ENCODE data around the gene GPR107.

GPR107 gene

GRCh38 chr9:130139251-130139650 lies 85.5 kb downstream of the GPR107 start:
- peak; percentile 61 for DNase-seq

GRCh38 chr9:130140706-130141105 lies 87.0 kb downstream of the GPR107 start:
- DNase-seq: no peak

DNA sequence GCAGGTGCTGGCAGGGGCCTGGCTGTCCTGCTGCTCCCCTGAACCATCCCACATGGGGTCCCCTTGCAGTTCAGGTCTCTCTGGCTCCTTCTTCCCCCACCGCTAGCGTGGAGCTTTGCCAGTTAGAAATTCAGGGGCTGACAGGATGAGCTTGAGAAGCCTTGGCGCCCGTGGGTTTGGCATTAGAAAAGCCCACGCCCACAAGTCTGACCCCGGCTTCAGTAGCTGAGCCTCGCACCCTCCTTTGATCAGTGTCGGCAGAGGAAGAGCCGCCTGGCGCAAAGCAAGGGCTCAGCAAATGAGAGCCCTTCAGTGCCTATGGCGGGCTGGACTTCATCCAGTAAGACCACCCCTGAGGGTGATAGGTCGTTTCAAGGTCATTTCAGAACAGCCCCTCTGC lies 88.3 kb downstream of the GPR107 start:
- no peak for DNase-seq

GRCh38 chr9:130142641-130143040 lies 88.9 kb downstream of the GPR107 start:
- DNase-seq: no peak

DNA sequence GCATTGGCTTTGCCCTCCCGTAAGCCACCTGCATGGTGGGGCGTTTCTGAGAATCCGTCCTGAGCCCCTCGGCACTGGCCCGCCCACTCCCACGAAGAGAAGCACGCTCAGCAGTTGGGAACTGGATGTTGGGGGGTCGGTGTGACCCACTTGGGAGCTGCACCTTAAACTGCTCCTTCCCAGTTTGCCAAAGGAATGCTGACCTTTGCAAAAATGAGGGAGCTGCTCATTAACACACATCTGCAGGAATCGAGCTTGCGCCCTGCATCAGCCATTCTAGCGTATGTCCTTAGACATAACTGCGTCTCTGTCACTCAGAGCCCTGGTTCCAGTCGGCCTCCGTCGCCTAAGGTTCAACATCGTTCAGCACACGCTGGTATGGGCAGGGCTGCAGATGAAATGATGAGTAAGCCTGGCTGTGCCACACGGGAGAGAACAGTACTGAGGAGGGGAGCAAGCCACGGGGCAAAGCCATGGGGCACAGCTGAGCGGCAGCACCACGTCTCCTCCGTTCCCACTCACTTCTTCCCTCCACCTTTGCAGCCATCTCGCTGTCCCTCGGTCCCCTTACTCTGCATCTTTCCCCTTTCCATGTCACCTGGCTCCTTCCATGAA lies 89.7 kb downstream of the GPR107 start:
- no peak for DNase-seq

- DNase-seq: no peak
Observed at GRCh38 chr9:130143958-130144366, 90.3 kb downstream of the GPR107 start.

DNA sequence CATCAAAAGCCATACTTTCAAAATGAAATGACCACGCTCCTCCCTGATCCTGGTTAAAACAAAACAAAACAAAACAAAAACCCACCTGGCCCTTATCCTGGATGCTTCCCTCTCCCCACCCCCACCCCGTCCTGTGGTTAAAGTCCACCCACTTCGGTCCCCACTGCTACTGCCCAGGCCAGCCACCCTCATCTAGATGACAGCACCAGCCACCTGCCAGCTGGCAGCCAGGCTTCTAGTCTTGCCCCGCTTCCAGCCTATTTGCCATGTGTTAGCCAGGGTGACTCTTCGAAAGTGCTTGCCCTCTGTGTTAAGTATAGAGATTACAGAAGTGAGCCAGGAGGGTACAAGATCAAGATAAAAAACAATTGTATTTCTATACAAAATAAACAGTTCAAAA lies 91.0 kb downstream of the GPR107 start:
- DNase-seq: no peak

- DNase-seq: no peak
Observed at GRCh38 chr9:130145658-130146057, 92.0 kb downstream of the GPR107 start.

DNA sequence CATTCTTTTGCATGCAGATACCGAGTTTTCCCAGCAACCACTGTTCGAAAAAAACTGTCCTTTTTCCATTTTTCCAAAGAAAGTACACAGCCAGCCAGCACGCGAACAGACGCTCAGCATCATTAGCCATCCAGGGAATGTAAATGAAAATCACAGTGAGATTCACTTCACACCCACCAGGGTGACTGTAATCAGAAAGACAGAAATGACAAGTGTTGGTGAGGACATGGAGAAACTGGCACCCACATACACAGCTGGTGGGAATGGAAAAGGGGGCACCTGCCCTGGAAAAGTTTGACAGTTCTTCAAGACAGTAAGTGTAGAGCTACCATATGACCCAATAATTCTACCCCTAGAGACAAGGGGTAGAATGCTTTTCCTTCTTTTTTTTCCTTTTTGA lies 93.5 kb downstream of the GPR107 start:
- DNase-seq: no peak

DNA sequence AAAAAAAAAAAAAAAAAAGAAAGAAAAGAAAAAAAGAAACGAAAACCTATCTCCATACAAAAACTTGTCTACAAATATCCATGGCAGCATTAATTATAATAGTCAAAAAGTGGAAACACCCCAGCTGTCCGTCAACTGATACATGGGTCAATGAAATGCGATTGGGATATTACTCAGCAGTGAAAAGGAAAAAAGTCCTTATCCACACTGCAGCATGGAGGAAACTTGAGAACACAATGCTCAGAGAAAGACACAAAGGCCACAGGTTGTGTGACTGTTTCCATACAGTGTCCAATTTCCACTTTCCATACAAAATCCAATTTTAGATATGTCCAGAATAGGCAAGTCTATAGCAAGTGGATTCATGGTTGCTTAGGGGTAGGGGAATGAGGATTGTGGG lies 94.2 kb downstream of the GPR107 start:
- DNase-seq: no peak

GRCh38 chr9:130149031-130149430 lies 95.3 kb downstream of the GPR107 start:
- DNase-seq: no peak

- DNase-seq: no peak
Observed at GRCh38 chr9:130149654-130150286, 96.1 kb downstream of the GPR107 start.

DNA sequence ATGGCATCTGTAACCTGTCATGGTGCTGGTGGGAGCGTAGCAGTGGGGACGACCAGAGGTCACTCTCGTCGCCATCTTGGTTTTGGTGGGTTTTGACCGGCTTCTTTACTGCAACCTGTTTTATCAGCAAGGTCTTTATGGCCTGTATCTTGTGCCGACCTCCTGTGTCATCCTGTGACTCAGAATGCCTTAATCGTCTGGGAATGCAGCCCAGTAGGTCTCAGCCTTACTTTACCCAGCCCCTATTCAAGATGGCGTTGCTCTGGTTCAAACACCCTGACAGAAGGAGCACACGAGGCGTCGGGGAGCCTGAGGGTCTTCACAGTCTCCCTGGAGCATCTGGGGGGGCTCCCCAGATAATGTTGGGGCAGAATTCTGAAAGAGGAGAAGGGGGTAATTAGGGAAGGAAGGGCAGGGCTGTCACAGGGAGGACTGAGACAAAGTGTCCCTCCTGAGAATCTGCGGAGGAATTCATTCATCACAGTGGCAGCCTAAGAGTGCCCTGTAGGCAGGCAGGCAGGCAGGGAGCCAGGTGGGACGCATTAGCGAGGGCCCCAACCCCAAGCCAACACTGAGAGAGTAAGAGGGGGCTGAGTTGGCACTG lies 97.2 kb downstream of the GPR107 start:
- DNase-seq: no peak

DNA sequence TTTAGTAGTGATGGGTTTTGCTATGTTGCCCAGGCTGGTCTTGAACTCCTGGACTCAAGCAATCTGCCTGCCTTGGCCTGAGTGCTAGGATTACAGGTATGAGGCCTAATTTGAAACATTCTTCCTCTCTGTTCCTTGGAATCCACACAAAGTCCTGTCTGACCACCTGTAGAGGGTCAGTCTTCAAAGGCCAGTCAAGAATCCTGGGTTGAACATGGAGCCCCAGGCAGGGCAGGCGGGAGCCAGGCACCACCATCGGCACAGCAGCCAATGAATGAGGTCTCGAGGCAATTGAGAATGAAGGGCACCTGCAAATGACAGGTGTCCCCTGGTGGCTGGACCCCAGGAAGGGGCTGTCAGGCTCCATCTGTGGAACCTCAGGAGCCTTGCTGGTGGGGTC lies 101.1 kb downstream of the GPR107 start:
- DNase-seq: no peak

GRCh38 chr9:130155647-130156046 lies 101.9 kb downstream of the GPR107 start:
- no peak for DNase-seq

- no peak for DNase-seq
Observed at GRCh38 chr9:130156672-130157071, 103.0 kb downstream of the GPR107 start.

DNA sequence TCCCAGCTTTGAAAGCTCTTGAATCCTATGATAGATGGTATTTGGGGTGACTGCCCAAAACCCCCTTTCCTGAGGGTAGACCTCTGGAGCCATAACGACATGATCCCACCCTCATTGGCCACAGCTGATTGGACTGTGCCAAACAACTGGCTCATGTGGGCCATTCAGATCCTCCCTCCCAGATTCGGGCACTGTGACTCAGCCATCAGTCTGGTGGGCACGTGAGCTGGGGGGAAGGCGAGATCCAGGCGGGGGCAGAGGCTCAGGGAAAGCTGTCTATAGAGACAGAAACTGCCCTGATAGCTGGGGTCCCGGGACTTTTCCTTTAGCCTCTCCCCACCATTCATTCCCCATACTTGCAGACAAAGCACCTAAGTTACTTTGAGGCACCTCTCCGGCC lies 103.4 kb downstream of the GPR107 start:
- DNase-seq: no peak

DNA sequence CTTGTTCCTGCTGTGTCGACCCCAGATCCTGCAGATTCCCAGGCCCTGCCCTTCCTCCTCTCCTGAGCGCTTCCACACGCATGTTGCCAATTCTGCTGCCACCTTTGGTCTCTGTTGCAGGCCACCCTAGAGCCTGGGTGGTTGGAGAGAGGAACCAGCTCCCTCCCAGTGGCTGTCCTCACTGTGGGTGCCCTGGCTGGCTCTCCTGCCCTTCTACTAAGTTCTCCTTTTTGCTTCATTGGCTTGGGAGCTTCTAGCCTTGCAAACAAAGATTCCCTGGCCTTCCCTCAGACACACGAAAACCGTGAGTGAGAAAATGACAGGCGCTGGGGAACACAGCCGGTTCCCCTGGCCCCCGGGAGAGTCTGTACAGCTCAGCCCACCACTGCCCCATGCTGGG lies 104.3 kb downstream of the GPR107 start:
- DNase-seq: no peak

- DNase-seq: no peak
Observed at GRCh38 chr9:130159057-130159456, 105.4 kb downstream of the GPR107 start.

- peak; percentile 80 for DNase-seq
Observed at GRCh38 chr9:130159915-130160670, 106.4 kb downstream of the GPR107 start.

DNA sequence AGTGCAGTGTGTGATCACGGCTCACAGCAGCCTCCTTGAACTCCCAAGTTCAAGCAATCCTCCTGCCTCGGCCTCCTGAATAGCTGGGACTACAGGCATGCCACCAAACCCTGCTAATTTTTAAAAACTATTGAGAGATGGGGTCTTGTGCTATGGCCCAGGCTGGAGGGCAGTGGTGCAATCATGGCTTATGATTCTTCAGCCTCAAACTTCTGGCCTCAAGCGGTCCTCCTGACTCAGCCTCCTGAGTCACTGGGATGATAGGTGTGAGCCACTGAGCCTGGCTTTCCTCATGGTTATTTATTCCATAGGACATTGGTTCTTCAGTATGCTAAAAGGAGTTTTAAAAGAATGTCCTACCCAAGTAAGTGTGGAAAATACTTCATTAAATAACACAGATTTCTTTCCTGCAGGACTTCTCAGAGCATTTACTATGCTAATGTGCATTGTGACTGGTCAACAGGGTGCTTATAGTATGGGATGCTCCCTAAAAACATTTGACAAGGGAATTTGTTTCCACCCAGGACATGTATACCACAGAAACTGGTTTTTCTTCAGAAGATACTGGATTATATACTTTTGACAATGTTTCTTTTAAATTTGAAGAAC lies 107.3 kb downstream of the GPR107 start:
- DNase-seq: no peak

DNA sequence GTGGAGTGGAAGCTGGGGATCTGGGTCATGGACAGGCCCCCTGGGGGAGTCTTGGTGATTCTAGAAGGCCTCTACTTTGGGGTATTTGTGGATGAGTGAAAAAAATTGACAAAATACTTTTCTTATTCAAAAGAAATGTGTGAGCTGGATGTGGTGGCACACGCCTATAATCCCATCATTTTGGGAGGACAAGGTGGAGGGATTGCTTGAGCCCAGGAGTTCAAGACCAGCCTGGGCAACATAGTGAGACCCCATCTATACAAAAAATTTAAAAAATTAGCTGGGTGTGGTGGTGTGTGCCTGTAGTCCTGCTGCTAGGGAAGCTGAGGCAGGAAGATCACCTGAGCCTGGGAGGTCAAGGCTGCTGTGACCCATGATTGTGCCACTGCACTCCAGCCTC lies 111.9 kb downstream of the GPR107 start:
- DNase-seq: no peak

DNA sequence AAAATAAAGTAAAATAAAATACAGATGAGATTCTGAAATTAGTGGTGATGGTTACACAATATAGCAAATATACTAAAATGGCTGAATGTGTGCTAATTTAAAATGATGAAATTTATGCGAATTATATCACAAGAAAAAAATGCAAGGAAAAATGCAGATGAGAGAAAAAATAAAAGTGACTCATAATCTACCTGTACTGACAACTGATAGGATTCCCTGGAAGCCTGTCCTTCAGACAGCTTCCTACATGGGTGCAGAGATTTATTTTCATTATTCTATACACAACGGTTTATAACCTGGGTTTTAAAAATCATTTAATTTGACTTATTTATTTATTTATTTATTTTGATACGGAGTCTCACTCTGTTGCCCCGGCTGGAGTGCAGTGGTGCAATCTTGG lies 112.7 kb downstream of the GPR107 start:
- DNase-seq: no peak

DNA sequence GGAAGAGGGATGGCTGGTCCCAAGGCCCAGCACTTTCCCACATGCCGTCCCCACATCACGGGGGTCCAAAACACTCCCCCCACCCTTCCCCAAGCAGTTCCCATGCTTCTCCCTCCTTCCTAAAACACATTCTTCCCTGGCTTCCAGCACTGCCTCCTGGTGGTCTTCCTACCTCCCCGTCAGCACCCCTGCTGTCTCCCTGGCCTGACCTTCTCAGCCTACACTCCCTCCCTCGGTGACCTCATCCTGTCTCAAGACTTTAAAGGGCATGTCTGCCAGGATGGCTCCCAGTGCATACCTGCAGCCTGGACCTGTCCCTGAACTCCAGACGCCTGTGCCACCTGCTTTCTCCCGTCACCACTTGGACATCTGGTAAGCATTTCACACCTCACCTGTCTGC lies 114.2 kb downstream of the GPR107 start:
- no peak for DNase-seq
